H1 (cell line): ENCODE data around the gene RFX3.

ENCODE experiments used
- CBX5 ChIP-seq: fragments of 300-800, 300-1000 bp; sonication (generic); IDR thresholded peaks from 2 replicates; pipeline ENCODE4 v1.7.1; 2016; ENCODE audit warnings: antibody characterized with exemption, low read length, low read depth
- CREB1 ChIP-seq: IDR thresholded peaks from 2 replicates; pipeline ENCODE4 v1.6.1; 2012; ENCODE audit warnings: inconsistent platforms
- CTCF ChIP-seq, 3 experiments: IDR thresholded peaks; 1 replicate in 2 of 3; 2 replicates in 1 of 3; pipeline versions ENCODE4 v1.5.1 to v1.6.1; 2011; ENCODE audit warnings: low read length in 3 of 3, mild to moderate bottlenecking in 3 of 3, inconsistent platforms in 2 of 3, low read depth in 1 of 3, moderate library complexity in 1 of 3; ENCODE audit not compliant: insufficient read depth in 1 of 3; ENCODE audit errors: control extremely low read depth in 1 of 3
- EP300 ChIP-seq, 2 experiments: IDR thresholded peaks; 1 replicate in 1 of 2; 2 replicates in 1 of 2; pipeline ENCODE4 v1.6.1; 2011 to 2012; ENCODE audit warnings: low read depth in 2 of 2, low read length in 2 of 2, mild to moderate bottlenecking in 2 of 2, borderline replicate concordance in 1 of 2, inconsistent platforms in 1 of 2, moderate library complexity in 1 of 2
- EZH2 ChIP-seq: fragments of 200-600 bp; sonication (generic); IDR thresholded peaks from 2 replicates; pipeline ENCODE4 v1.7.1; 2012; ENCODE audit warnings: low read depth, mild to moderate bottlenecking, moderate library complexity, low read length, inconsistent platforms; ENCODE audit not compliant: severe bottlenecking
- GABPA ChIP-seq: IDR thresholded peaks from 2 replicates; pipeline ENCODE4 v1.6.1; 2011; ENCODE audit warnings: mild to moderate bottlenecking, low read length, moderate library complexity, borderline replicate concordance; ENCODE audit not compliant: insufficient read depth
- JUN ChIP-seq: IDR thresholded peaks from 2 replicates; pipeline ENCODE4 v1.6.1; 2011; ENCODE audit warnings: low read depth, mild to moderate bottlenecking, improper control_type of control experiment, low read length
- MAX ChIP-seq: IDR thresholded peaks from 2 replicates; pipeline ENCODE4 v1.6.1; 2012; ENCODE audit warnings: inconsistent platforms
- NANOG ChIP-seq: IDR thresholded peaks from 2 replicates; pipeline ENCODE4 v1.6.1; 2011; ENCODE audit warnings: low read length, low read depth, mild to moderate bottlenecking, inconsistent platforms; ENCODE audit not compliant: insufficient read depth, poor library complexity, severe bottlenecking
- POLR2A ChIP-seq, 2 experiments: IDR thresholded peaks; 1 replicate in 1 of 2; 2 replicates in 1 of 2; pipeline ENCODE4 v1.6.1; 2011; ENCODE audit warnings: low read depth in 2 of 2, low read length in 2 of 2, mild to moderate bottlenecking in 2 of 2; ENCODE audit errors: control extremely low read depth in 1 of 2
- POLR2AphosphoS5 ChIP-seq: IDR thresholded peaks from 2 replicates; pipeline ENCODE4 v1.6.1; 2011; ENCODE audit warnings: low read depth, low read length
- TAF1 ChIP-seq: IDR thresholded peaks from 2 replicates; pipeline ENCODE4 v1.6.1; 2011; ENCODE audit warnings: mild to moderate bottlenecking, low read depth, low read length
- ZNF274 ChIP-seq: IDR thresholded peaks from 2 replicates; pipeline ENCODE4 v1.7.0; 2012; ENCODE audit warnings: low read length, borderline replicate concordance; ENCODE audit errors: extremely low read depth

DNA sequence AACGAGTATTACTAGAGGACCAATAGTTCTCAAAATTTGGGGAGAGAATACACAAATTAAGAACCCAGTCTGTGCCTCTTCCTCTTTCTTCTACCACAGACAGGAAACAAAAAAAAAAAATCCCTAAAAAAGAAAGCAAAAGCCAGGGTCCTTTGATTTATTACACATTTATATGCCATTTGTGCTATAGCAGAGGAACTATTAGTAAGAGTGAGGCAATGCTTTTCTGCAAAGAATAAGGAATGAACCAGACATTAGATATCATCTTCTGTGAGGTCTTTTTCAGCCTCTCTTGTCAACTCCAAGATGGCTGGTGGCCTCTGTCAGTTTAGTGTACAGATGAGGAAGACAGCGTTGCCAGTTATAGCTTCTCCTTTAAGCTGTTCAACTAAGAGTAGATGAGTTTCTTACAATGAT, 127.6 kb downstream of the RFX3 start:
- TF ChIP-seq NANOG (no peak), TAF1 (no peak), MAX (no peak), ZNF274 (no peak), CTCF (IDR thresholded peaks at IDR 0.05; ENCODE audit: control extremely low read depth in 1 of 3, insufficient read depth in 1 of 3, low read depth in 1 of 3, low read length in 3 of 3) (no peak), POLR2AphosphoS5 (no peak), EZH2 (no peak), POLR2A (IDR thresholded peaks at IDR 0.05; ENCODE audit: control extremely low read depth in 1 of 2, low read depth in 2 of 2, low read length in 2 of 2) (no peak), GABPA (no peak), CBX5 (no peak), EP300 (IDR thresholded peaks at IDR 0.05; ENCODE audit: borderline replicate concordance in 1 of 2, low read depth in 2 of 2, low read length in 2 of 2) (no peak), JUN (no peak), CREB1 (no peak)
